Stimulated activated CD8-positive, alpha-beta memory T cell treated with anti-CD3 and anti-CD28 coated beads, Interleukin-7, amount 100 ng/mL, for 48 hours (primary cell): ENCODE data around the gene PTPRH.
"Not testable (repeated sequence)": the region's sequence is repeated elsewhere in the genome, so short reads cannot be mapped to it uniquely, and the experiment has no call there.

Experiments used
- DNase-seq, 2 donors: peaks; one replicate each; pipeline ENCODE4 v3.0.0-alpha.2; 2020; ENCODE audit warnings: low read depth in 1 of 2; ENCODE audit errors: extremely low read depth in 1 of 2

The PTPRH gene

DNA sequence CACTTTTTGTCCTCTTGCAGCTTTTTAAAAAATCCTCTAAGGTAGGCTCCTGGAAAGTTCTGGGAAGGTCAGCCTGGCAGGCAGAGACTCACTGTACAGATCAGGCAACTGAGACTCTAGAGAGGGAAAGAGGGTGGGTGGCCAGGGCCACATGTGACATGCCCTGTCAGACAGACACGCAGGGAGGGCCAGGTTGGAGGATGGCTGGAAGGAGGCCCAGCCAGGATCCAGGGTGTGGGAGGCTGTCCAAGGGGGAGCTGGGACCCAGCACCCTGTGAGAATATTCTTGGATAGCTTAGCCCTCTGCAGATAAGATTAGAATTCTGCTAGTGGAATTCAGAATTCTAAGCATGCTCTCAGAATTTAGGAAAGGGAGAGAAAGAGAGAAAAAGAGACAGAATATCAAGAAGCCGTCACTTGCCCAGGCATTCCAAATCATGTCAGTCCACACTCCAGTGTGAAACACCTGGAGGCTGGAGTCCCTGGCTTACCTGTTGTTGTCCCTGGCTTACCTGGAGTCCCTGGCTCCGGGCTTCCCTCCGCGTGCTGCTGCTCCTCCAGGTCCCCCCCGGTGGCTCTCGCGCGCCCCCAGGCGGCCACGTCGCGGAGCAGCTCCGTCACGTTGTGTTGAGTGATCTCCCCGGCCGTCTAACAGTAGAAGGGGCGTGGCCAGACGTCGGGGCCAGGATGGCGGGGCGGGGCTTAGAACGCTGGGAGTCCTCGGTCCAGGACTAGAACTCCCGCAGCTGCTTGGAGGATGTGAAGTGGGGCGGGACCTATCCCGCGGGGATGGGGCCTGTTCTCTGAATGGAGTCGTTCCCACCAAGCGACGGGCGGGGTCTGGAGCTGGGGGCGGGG lies 48.9 kb downstream of the PTPRH start:
- DNase-seq: peak; percentile 80 to 86

DNA sequence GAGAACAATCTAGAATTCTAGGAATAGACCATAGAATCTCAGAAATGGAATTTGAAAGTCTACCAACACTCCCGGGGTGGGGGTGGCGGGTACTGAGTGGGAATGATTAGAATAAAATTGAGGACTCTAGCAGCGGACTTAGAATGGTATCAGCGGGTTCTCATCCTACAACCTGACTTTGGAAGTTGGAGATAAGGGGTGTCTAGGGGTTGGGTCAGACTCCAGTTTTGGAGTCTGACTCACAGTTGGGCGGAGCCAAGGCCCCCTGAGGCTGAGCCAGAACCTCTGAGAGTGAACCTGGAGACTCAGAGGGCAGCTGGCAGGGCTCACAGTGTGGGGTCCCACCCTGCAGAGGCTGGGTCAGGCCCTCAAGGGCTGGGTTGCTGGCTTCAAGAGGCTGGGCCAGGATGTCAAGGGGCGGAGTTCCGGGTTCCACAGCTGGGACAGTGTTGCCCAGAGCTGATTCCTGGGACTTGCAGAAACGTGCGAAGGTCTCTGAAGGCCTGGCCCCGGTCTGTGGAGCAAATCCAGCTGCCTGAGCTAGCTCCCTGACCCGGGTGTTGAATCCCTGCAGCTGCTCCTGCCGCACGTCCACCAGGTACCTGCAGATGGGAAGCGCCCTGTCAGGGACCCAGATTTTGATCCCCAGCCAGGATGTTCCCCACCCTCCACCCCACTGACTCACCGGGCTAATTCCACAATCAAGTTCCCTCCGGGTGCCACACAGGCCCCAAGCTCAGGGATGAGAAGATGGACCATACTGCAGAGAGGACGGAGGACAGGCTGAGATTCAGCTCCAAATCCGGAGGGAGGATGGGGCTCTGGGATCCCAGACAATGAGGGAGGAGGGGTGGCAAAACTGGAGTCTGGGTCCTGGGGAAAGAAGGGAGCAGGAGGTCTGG lies 50.2 kb downstream of the PTPRH start:
- DNase-seq: no peak

DNA sequence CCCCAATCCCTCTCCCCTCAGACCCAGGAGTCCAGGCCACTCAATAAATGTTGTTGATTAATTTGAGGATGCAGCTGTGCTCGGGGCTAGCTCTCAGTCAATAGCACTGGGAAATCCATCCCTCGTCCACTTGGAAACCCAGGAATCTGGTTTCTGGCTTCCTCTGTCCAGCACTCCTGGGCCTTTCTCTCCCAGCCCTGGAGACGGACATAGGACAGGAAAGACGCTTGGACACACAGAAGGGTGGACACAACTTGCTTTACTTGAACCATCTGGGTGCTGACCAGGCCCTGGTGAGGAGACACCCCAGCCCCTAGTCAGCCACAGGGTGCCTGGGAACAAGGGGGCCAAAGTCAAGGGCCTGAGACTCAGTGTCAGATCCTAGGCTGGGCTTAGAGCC lies 50.9 kb downstream of the PTPRH start:
- DNase-seq: no peak

DNA sequence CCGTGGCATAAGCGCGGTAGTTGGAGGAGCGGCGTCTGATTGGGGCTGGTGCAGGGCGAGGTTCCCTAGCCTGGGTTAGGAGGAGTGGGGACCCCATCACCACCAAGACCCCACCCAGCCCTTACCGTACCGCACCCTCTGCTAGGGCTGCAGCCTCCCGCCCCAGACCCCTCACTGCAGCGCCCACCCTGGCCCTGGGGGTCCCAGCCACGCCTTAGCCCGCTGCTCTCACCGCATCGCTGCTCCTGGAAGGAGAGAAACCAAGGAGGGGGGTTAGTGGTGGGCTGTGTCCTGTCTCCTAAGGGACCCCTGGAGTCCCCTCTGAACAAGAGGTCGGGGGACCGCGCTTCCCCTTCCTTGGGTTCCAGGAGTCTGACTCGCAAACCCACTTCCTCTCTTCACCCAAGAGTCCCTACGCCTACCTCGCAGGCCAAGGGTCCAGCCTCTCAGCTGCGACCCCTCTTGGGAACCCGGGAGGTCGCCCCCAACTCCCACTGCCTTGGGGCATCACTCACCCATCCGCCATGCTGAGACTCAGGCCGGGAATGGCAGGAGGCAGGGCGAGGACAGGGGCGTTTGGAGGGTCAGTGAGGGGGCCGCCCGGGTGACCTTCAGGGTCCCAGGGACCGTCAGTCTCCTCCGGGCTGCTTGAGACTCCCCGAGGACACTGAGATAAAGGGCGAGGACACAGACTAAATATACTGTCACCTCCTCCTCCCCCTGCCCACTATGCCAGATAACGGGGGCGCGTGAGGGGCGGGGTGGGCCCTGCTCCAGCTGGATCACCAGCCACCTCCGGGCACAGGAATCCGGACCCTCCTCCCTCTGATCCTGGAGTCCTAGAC lies 52.0 kb downstream of the PTPRH start, which contains the start of gene TNNI3:
TSS of gene TNNI3 (minus strand) at position 669 of the 845 bp plus-strand sequence. CDS start at position 526, 143 bp downstream.
- DNase-seq: no peak

GRCh38 chr19:55156202-55157063 lies 52.9 kb downstream of the PTPRH start:
- DNase-seq: peak in 1 of 2 donors; percentile 27

- not testable (repeated sequence) for DNase-seq
Measured at GRCh38 chr19:55155784-55156183, 53.5 kb downstream of the PTPRH start.

DNA sequence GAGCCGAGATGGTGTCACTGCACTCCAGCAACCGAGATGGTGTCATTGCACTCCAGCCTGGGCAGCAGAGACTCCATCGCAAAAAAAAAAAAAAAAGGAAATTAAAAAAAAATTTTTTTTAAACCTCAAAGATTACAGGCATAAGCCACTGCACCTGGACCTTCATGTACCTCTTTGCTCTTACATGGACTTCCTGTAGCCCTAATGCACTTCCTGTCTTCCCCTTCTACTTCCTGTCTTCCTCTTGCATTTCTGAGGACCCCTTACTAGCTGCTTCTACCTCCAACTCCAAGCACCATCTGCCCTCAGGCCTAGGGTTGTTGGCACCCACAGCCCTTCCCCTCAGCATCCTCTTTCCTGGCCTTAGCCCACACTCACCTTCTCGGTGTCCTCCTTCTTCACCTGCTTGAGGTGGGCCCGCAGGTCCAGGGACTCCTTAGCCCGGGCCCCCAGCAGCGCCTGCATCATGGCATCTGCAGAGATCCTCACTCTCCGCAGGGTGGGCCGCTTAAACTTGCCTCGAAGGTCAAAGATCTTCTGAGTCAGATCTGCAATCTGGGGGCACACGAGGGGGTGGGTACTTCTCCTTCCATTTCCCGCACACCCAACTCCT lies 55.5 kb downstream of the PTPRH start:
- DNase-seq: no peak

DNA sequence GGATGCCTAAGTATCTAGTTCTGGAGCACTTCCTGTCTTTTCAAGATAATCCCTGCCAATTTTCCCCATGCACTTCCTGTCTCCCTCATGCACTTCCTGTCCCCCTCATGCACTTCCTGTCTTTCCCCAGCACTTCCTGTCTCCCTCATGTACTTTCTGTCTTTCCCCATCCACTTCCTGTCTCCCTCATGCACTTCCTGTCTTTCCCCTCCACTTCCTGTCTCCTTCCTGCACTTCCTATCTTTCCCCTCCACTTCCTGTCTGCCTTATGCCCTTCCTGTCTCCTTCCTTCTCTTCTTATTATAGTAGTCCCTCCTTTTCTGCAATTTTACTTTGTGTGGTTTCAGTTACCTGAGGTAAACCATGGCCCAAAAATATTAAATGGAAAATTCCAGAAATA lies 57.3 kb downstream of the PTPRH start:
- DNase-seq: no peak

DNA sequence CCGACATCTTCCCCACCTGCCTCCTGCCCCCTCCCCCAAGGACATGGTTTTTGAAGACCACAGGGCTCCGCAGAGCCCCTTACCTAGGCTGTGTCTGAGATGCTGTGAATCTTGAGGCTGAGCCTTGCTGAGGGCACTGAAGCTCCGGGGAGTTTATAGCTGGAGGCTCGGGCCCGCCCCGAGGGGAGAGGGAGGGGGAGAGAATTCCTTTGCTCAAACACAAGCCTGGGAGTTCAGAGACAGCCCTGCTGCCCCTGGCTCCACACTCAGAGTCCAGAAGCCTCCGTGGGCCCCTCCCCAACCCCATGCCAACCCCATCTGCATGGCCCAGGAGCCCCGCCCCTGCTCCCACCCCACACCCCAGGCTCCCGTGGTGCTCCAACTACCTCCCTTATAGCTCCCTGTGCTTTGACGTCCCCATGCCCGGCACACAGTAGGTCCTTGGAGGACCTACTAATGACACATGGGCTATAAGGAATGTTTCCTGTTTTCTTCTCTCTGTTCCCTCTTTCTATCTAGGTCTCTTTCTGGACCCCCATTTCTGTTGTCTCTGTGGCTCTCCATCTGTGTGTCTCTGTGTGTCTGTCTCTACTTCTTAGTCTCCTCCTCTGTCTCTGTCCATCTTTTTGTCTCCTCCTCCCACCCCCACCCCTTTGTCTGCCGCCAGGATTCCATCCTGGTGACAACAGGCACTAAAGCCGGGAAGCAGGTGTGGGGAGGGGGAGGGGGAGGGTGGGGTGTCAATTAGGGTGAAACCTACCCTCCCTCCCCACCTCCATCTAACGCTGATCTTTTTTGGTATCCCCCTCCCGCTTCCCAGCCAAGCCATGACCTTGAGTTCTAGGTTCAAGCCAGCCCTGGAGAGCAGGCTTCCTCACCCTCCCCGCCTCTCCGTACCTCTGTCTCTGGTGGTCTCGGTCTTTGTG lies 60.0 kb downstream of the PTPRH start, which contains the start of gene TNNT1:
TSS of gene TNNT1 (minus strand) at position 129 of the 926 bp plus-strand sequence. CDS start 2,049 bp downstream, outside the sequence.
- DNase-seq: no peak

DNA sequence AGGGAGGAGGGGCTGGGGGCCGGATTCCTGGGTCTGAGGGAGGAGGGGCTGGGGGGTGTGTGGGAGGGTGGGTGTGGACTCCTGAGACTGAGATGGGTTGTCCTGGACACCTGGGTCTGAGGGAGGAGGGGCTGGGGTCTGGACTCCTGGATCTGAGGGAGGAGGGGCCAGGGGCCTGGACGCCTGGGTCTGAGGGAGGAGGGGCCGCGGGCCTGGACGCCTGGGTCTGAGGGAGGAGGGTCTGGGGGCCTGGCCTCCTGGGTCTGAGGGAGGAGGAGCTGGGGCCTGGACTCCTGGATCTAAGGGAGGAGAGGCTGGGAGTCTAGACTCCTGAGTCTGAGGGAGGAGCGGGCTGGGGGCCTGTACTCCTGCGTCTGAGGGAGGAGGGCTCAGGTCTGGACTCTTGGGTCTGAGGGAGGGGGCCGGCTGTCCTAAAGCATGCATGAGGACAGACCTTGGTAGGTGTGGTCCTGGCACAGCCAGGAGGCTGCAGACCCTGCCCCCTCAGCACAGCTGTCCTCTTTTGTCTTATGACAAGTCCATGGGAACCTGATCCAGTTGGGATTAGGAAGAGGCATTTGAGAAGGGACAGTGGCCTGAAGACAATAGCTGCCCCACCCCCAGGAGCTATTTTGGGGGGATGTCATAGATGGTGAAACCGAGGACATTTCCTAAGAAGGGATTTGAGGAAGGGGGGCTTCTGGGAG lies 61.6 kb downstream of the PTPRH start:
- no peak for DNase-seq

- no peak for DNase-seq
Measured at GRCh38 chr19:55146705-55147273, 62.5 kb downstream of the PTPRH start.

GRCh38 chr19:55146078-55146704 lies 63.1 kb downstream of the PTPRH start:
- DNase-seq: no peak

DNA sequence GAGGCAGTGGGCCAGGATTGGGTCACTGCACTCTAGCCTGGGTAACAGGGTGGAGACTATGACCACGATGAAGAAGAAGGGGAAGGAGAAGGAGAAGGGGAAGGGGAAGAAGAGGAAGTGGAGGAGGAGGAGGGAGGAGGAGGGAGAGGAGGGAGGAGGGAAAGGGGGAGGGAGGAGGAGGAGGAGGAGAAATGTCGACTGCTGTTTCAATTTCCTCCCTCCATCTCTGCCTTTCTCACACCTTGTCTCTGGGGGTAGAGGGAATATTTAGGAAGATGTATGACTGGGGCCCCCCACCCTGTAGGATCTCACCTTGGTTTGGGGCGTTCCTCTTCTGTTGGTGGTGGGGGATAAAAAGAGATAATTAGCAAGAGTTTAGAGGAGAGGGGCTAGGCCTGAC lies 64.1 kb downstream of the PTPRH start:
- DNase-seq: no peak

- DNase-seq: no peak
Measured at GRCh38 chr19:55141696-55142095, 67.6 kb downstream of the PTPRH start.

GRCh38 chr19:55137915-55138314 lies 71.4 kb downstream of the PTPRH start:
- DNase-seq: no peak

- DNase-seq: no peak
Measured at GRCh38 chr19:55136399-55137102, 72.8 kb downstream of the PTPRH start.
